Left forelimb (tissue), 1 donor: ENCODE results near the gene BPIFB2.
"Not testable (repeated sequence)": the region's sequence is repeated elsewhere in the genome, so short reads cannot be mapped to it uniquely, and the experiment has no call there.

Experiments
- DNase-seq: peaks from one replicate; pipeline ENCODE4 v3.0.0-alpha.2; 2018; ENCODE audit warnings: low spot score

The BPIFB2 gene, protein sequence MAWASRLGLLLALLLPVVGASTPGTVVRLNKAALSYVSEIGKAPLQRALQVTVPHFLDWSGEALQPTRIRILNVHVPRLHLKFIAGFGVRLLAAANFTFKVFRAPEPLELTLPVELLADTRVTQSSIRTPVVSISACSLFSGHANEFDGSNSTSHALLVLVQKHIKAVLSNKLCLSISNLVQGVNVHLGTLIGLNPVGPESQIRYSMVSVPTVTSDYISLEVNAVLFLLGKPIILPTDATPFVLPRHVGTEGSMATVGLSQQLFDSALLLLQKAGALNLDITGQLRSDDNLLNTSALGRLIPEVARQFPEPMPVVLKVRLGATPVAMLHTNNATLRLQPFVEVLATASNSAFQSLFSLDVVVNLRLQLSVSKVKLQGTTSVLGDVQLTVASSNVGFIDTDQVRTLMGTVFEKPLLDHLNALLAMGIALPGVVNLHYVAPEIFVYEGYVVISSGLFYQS

DNA sequence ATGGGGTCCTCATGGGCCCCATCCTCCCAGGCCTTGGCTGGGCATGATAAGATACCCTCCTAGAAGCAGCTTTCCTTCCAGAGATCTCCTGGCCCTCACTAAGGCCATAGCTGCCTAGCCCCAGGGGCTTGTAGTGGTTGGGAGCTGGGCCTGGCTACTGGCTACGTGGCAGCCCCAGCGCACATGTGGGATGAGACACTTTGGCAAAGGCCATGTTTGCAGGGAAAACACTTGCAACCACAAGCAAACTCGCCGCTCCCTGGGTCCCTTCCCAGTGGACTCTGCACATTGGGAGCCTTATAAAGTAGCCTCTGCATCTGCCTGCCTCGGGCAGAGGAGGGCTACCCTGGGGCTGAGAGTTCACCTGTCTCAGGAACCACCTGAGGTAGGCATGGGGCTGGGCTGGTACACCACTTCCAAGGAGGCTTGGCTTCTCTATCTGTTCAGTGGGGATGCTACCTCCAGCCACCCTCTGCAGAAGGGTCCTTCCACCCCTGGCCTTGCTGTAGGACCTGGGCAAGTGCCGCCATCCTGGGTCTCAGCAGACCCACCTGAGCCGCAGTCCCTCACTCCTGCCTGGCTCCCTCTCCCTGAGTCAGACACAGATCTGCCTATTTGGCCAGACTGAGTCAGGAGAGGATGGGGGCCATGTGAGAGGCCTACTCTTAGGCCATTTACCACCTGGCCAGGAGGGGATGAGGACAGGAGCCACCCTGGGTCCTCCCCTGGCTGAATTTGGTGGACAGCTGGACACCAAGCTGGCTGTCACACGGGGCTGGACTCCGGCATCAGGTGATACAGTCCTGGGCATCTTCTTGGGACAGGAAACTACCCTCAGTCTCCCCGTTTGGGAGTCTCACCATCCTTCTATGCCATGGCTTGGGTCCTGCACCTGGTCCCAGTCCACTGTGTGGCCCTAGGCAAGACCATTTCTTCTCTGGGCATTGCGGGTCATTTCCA lies at the start of gene BPIFB2:
TSS of gene BPIFB2 (plus strand) at position 329 of the 960 bp plus-strand sequence. CDS start 871 bp downstream, outside the sequence.
- no peak for DNase-seq

DNA sequence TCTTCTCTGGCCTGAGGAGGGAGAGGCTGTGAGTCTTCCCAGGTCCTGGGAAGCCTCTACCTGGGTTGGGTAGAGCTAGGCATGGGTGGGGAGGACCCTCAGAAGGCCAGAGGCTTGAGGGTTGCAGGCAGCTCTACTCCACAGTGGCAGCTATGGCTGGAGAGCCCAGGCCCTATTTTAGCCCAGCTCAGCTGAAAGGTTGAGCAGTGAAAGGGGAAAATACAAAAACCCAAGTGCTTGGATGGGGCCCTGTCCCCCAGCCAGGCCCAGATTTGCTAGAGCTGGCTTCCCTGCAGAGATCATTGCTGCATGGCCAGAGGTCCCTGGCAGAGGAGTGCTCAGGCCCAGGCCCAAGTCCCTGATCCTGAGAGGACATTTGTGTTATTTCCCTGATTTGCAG lies 48.9 kb upstream of the BPIFB2 start:
- no peak for DNase-seq

DNA sequence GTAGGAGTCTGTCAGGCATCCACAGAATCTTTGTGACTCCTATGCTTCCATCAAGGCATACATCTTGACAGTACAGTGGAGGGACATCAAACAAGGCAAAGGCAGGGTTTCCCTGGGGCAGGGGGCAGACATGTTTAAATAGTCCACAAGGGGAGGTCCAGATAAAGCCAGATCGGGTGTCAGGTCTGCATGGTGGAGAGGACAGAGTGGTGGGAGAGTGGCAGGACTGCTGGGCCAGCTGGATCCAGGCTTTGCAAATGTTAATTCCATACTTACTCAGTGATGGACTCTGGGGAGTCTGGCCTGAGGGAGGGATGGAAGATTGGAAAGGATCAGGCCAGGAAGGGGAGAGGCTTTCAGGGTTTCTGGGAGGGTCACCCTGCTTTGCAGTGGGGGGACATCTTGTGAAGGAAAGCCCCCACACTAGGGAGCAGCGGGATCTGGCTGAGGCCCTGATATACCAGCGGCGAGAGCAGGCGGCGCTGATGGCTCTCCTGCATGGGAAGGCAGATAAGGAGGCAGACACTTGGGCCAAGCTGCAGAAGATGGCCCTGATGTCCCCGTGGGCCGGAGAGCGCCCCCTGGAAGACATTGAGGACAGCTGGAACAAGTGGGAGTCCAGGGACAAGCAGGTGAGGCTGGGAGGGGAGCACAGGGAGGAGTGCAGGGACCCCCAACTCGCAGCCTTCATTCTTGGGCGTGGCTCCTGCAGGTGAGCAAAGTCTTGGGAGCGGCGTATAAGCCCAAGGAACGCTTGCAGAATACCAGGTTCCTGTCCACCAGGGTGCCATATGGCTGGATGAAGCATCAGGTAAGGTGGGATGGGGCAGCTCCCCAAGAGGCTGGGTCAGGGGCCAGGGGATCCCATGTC lies 47.9 kb upstream of the BPIFB2 start:
- DNase-seq = no peak

DNA sequence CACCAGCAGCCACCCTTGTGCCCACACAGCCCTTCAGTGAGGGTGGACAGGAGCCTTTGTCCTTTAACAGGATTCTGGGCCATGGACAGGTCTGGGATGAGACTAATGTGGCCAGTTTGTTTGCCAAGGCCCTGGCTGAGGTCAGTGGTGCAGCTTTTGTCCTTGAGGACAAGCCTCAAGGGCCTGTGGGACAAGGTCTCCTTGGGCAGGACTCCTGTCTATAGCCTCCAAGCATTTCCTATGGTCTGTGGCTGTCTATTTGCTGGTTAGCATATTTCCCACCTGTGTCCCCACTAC lies 47.3 kb upstream of the BPIFB2 start:
- no peak for DNase-seq

DNA sequence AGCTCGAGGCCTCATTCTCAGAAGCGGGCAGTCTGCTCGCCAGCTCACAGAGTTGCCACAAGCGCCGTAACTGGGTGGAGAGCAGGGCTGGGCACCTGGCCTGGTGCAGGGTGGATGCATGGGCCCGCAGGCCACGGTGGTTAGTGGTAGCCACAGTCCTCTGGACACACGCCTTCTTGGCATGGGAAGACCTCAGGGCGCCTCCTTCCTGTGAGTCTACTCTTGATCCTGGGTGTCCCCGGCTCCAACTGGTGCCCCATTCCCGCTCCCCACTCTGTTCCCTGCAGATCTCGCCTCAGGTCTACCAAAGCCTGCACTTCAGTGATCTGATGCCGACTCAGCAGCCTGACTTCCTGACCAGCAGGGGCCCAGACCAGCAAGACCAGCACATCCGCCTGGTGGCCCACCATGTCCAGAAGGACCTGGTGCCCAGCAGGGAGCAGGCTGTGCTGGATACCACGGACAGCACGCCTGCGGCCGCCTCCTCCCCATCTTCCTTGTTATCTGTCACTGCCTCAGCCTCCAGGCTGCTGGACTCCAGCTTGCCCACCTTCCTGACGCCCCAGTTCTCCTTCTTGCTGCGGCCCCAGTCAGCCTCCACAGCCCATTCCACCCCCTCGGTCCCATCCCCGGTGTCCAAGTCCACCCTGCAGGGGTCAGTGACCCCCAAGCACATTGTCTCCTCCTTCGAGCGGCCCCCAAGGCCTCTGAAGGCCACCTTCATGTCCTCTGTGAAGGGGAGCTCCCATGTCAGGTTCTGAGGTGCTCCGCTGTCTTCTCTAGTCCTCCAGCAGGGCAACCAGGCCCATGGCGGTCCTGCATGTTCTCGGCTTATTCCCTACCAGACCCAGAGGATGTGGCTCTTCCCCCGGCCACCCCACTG lies 46.4 kb upstream of the BPIFB2 start:
- DNase-seq = no peak

DNA sequence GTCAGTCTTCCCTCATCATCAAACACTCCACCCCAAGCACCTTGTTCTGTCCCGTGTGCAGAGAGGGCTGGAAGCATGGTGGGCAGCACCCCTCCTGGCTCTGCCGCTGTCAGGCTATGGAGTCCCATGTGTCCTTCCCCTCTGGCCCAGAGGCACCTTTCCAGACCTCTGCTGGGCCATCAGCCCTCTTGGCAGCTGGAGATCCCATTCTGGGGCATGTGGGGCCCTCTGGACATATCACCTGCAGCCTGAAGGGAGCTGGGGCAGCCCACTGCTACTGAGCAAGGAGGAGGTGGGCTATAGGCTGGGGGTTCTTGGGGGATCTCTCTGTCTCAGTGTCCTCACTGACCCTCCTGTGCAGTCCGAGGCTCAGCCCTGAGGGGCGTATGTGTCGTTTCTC lies 45.5 kb upstream of the BPIFB2 start:
- peak; percentile 52 for DNase-seq

DNA sequence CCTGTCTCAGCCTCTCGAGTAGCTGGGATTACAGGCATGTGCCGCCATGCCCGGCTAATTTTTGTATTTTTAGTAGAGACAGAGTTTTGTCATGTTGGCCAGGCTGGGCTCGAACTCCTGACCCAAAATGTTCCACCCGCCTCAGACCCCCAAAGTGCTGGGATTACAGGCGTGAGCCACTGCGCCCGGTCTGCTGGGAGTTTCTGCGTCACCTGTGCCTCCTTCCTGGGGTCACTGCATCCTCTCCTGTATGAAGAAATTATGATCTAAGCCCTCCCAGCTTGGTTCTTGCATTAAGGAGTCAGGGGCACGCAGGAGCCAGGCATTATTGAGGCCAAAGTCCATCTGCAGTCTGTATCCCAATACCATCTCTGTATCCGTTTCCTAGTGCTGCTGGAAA lies 44.9 kb upstream of the BPIFB2 start:
- DNase-seq = not testable (repeated sequence)

DNA sequence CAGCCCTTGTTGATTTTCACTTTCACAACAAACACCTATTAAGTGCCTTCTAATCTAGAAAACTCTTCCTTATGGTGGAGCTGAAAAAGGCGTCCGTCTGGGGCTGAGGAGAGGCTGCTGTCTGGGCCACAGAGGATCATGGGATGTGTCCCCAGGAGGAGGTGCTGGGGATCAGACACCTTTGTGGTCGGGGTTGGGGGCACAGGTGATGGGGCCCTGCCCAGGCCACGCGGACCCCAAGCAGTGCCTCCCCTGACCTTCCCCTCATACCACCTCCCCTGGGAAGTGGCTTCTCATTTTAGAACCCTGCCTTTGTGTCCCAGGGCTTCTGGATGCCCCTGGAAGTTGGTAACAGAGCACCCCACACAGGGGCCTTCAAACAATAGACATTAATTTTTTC lies 44.3 kb upstream of the BPIFB2 start:
- DNase-seq = no peak

DNA sequence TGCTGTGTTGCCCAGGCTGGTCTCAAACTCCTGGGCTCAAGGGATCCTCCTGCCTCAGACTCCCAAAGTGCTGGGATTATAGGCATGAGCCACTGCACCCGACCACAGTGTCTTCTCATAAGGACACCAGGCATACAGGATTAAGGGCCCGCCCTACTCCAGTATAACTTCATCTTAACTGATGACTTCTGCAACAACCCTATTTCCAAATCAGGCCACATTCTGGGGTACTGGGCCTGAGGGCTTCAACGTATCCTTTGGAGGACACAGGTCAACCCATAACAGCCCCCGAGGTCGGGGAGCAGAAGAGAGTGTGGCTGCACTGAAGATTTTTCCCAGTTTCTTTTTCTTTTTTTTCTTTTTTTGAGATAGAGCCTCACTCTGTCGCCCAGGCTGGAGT lies 42.9 kb upstream of the BPIFB2 start:
- no peak for DNase-seq

DNA sequence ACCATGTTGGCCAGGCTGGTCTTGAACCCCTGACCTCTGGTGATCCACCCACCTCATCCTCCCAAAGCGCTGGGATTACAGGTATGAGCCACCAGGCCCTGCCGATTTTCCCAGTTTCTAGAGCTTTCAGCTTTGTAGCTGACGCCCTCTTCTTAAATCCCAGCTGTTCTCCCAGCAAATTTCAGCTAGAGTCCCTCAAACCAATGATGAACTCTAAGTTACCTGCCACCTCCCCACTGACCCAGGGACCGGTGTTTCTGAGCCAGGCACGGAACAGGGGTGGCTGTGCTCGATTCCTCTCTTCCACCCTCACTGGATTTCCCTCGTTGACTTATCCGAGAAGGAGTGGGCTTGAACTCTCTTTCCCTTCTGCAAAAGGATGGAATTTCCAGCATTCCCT lies 42.4 kb upstream of the BPIFB2 start:
- DNase-seq = no peak

DNA sequence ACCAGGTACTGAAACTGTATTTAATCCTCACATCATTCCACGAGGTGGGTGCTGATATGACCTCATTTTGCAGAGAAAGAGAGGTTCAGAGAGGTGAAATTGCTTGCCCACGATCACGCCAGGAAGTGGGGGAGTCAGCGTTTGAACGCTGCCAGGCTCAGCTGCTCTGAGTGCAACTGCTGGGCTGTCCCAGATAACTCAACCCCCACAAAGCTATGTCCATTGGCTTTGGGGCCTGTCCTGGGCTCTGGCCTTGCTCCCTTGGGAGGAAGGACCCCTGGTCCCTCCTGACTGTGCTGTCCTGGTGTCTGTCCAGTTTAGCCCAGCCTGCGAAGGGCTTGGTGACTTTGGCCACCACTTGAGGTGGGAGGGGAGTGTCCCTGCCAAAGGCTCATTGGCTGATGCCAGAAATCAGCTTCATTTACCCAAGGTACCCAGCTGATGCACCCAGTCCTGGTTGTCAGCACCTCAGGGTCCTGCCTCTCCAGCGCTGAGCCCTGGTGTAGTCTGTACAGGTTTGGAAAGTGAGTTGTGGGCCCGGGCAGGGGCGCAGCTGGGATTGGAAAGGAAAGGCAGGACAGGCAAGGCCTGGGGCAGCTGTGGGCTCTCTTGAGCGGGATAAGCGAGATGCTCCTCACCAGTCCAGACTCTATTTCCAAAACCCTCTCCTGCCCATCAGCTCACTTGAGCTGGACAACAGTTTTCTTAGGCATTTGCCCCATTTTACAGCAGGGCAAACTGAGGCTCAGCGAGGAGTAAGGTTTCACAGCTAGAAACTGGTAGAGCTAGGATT lies 41.7 kb upstream of the BPIFB2 start:
- DNase-seq = no peak

DNA sequence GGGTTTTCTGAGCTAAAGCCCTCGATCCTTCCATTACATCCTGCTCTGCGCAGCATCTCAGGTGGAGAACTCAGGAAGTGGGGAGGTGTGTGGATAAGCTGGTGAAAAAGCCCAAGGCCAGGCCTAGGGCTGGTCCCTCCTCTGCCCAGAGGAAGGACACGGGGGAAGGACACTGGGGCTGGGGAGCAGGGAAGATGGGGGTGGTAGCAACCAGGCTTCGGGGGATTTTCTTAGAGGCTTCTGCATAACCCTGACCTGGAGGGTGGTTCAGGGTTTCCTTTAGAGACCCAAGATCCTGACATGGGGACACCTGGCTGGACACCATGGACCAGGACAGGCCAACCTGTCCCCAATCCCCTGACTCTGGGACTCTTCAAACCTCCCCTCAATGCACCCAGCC lies 41.1 kb upstream of the BPIFB2 start:
- DNase-seq = no peak

DNA sequence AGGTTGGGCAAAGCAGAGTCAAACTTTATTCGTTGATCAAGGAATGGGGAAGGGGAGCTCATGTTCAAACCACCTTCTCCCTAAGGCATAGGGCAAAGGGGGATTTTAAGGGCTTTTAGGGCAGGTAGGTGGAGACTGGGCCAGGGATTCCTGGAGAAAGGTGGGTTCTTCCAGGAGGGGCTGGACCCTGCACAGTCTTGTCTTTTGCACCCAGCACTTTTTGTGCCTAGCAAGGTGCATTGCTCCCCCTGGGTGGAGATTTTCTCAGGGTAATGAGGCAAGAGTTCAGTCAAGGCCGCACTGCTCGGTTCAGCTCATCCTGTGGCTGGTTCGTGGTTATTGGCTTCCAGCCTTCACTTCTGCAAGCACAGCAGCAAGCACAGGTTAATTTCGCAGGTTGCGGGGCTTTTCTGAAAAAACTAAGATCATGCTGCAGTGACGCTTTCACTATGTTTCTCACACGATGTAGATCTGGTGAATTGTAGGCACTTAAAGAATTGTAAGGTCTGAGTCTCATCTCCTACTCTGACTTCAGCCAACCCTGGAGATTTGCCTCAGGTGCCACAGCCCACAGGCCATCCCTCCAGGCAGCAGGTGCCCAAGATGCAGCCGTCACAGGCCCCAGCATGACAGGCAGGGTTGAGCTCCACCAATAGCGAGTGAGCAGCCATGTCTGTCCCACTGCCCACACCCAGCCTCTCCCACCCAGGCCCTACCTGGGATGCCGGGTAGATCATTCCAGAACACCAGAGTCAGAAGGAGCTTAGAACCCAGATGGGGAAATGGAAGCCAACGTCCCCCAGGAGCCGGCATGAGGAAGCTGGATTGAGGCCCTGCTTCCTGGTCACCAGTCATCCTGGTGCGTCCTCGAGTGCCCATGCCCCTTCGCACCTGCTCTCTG lies 40.4 kb upstream of the BPIFB2 start:
- DNase-seq = no peak

DNA sequence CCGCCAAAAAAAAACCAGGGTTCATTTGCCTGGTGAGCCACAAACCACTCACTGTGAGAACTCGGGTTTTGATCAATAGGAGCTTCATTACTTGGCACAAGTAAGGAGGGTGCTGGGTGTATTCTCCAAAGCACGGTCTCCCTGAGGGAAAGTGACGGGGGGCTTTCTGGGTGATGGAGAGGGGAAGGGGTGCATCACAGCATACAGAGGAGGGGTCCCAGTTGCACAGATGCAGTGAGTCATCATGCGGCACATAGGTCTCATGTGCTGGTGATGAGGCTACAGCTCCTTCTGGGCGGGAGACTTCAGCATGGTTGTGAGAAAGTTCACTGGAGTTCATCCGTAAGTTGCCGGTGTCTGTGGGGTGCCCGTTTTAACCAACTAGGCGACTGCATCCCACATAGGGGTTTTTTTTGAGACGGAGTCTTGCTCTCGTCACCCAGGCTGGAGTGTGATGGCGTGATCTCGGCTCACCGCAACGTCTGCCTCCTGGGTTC lies 39.5 kb upstream of the BPIFB2 start:
- DNase-seq = no peak

DNA sequence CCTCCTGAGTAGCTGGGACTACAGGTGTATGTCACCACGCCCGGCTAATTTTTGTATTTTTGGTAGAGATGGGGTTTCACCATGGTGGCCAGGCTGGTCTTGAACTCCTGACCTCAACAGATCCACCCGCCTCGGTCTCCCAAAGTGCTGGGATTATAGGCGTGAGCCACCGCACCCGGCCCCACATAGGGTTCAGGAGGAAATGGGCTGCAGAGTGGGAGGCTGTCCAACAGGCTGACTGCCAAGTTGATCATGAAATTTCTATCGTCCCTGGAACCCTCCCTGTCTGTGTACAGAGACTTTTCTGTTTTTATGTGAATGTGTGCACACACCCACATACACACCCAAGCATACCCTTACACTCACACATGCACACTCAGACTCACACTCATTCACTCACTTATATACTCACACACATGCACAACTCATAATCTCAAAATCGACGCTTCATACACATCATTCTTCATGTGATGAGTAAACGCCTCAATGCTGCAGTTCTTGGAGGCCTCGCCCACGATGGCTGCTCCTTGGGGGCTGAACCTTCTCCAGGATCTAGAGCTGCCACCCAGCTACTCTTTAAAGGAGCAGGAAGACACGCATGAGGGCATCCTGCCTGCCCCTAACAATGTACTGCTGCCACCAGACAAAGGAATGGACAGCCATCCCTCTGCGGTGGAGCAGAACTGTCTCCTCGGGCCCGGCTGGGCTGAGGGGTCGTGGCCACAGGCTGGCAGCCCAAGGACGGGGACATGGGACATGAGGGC lies 38.8 kb upstream of the BPIFB2 start:
- no peak for DNase-seq

DNA sequence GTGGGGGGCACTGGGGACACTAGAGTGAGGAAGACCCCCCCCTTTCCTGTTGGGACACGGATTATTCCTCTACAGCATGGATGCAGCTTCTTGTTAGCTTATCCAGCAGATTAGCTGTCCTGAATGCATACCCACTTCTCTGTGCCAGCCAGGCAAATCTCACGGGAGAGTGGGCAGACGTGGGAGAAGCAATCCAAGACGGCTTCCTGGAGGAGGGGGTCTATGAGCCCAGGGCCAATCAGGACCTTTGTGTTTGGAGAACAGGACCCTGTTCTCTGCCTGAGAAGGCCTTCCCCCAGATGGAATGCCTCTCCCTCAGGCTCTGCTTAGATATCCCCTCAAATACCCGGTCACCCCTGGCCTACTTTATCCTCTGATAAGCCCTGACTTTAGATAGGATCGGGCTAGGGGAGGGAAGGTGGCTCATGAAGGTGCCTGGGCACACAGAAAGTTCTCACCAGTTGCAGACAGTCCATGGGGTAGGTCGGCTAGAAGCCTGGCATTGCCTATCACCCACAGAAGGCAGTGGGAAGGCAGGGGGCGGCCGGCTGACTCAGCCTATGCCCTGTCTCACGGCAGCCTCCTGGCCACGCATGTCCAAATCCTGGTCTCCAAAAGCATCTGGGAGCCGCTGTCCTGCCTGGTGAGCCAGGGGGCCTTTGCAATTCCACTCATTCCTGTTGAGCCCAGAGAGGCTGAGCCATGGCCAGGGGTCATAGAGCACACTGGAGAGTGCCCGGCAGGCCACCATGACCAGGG lies 38.0 kb upstream of the BPIFB2 start:
- DNase-seq = no peak
